H1 (cell line): ENCODE measurements around the gene CTU1. TPM values are rescaled to one million over a fixed set of nuclear protein-coding genes. Genes with fewer than 3 reads are reported as not detected.

Experiments used
- CTCF ChIA-PET: fragments of 300-600 bp; sonication (Branson Sonifier 250); formaldehyde crosslinking; loops from one replicate; lab custom pipeline; 2021; ENCODE audit not compliant: partially characterized antibody; lab: Charles Lee
- POLR2A ChIA-PET: fragments of 300-600 bp; sonication (Branson Sonifier 250); formaldehyde crosslinking; loops from one replicate; lab custom pipeline; 2021; ENCODE audit warnings: inconsistent platforms; ENCODE audit not compliant: partially characterized antibody; lab: Charles Lee
- DNase-seq, 2 experiments: peaks; one replicate each; pipeline versions ENCODE4 v3.0.0 to v3.0.0-alpha.2; 2010 to 2022; ENCODE audit warnings: low spot score in 2 of 2, low read depth in 1 of 2, mixed read lengths in 1 of 2
- FAIRE-seq: peaks from 2 replicates; lab custom pipeline; 2011; peaks lifted over from hg19 to GRCh38; lab: Jason Lieb, UNC
- H2AFZ ChIP-seq: 2 replicates; pipeline ENCODE4 v1.8.1; 2012; ENCODE audit warnings: low read length, inconsistent platforms
- H2AK5ac ChIP-seq: 2 replicates; pipeline ENCODE4 v1.6.1; 2013; ENCODE audit warnings: low read depth, low read length
- H2BK120ac ChIP-seq: replicated peaks from 2 replicates; pipeline ENCODE3; 2013; ENCODE audit warnings: low read depth, low read length, inconsistent platforms
- H2BK12ac ChIP-seq: 2 replicates; pipeline ENCODE4 v1.6.1; 2013; ENCODE audit warnings: low read depth, low read length
- H2BK15ac ChIP-seq: 2 replicates; pipeline ENCODE4 v1.6.1; 2013; ENCODE audit warnings: low read length
- H2BK20ac ChIP-seq: 2 replicates; pipeline ENCODE4 v1.6.1; 2013; ENCODE audit warnings: low read length
- H2BK5ac ChIP-seq: 2 replicates; pipeline ENCODE4 v1.6.1; 2013; ENCODE audit warnings: low read depth, low read length
- H3K14ac ChIP-seq: 2 replicates; pipeline ENCODE4 v1.6.1; 2013; ENCODE audit warnings: inconsistent platforms; ENCODE audit not compliant: insufficient read length
- H3K18ac ChIP-seq: 2 replicates; pipeline ENCODE4 v1.6.1; 2013; ENCODE audit warnings: low read length; ENCODE audit errors: extremely low read depth
- H3K23ac ChIP-seq: 2 replicates; pipeline ENCODE4 v1.6.1; 2013; ENCODE audit warnings: inconsistent platforms; ENCODE audit not compliant: insufficient read length
- H3K23me2 ChIP-seq: 2 replicates; pipeline ENCODE4 v1.6.1; 2013; ENCODE audit warnings: low read depth, low read length
- H3K27ac ChIP-seq: 2 replicates; pipeline ENCODE4 v1.6.1; 2011; ENCODE audit warnings: low read depth, low read length, inconsistent platforms
- H3K27me3 ChIP-seq, 4 experiments: replicated peaks in 1 of 4; 1 replicate in 1 of 4; 2 replicates in 3 of 4; pipeline versions ENCODE4 v1.6.1 to v1.8.1; 2011 to 2013; ENCODE audit warnings: low read length in 3 of 4, mild to moderate bottlenecking in 3 of 4, inconsistent platforms in 2 of 4, mixed read lengths in 2 of 4, moderate library complexity in 1 of 4; ENCODE audit not compliant: control insufficient read depth in 3 of 4, insufficient read depth in 3 of 4; ENCODE audit errors: extremely low read depth in 1 of 4
- H3K36me3 ChIP-seq, 4 experiments: 2 replicates each; pipeline versions ENCODE4 v1.6.1 to v1.8.1; 2011 to 2013; ENCODE audit warnings: mild to moderate bottlenecking in 4 of 4, low read length in 3 of 4, moderate library complexity in 2 of 4, control low read depth in 1 of 4, inconsistent platforms in 1 of 4; ENCODE audit not compliant: insufficient read depth in 4 of 4, control insufficient read depth in 2 of 4
- H3K4ac ChIP-seq: replicated peaks from 2 replicates; pipeline ENCODE3; 2013; ENCODE audit warnings: low read length, low read depth, mixed read lengths, inconsistent platforms; ENCODE audit not compliant: insufficient read length
- H3K4me1 ChIP-seq, 4 experiments: replicated peaks in 1 of 4; 1 replicate in 1 of 4; 2 replicates in 3 of 4; pipeline versions ENCODE4 v1.6.1 to v1.8.1; 2011 to 2013; ENCODE audit warnings: low read length in 3 of 4, inconsistent platforms in 2 of 4, mixed read lengths in 1 of 4; ENCODE audit not compliant: insufficient read depth in 4 of 4, control insufficient read depth in 3 of 4
- H3K4me2 ChIP-seq, 2 experiments: 2 replicates each; pipeline versions ENCODE4 v1.6.1 to v1.8.1; 2011 to 2013; ENCODE audit warnings: low read depth in 2 of 2, low read length in 2 of 2, control low read depth in 1 of 2, inconsistent platforms in 1 of 2, mild to moderate bottlenecking in 1 of 2; ENCODE audit not compliant: insufficient read depth in 1 of 2
- H3K4me3 ChIP-seq, 4 experiments: fragments of 200-600, 300-600 bp in 1 of 4; sonication (generic), shearing (Covaris generic), sonication (Bioruptor Twin) in 1 of 4; 2 replicates each; pipeline versions ENCODE4 v1.5.1 to v1.8.1; 2011 to 2016; ENCODE audit warnings: low read length in 4 of 4, low read depth in 3 of 4, control low read depth in 2 of 4, inconsistent platforms in 2 of 4, mild to moderate bottlenecking in 2 of 4, mixed read lengths in 1 of 4, moderate library complexity in 1 of 4; ENCODE audit not compliant: insufficient read depth in 2 of 4; ENCODE audit errors: extremely low read depth in 1 of 4
- H3K56ac ChIP-seq: replicated peaks from 2 replicates; pipeline ENCODE3; 2013; ENCODE audit warnings: low read depth, mild to moderate bottlenecking, mixed read lengths, low read length, inconsistent platforms; ENCODE audit not compliant: insufficient read length
- H3K79me1 ChIP-seq: 2 replicates; pipeline ENCODE4 v1.6.1; 2013; ENCODE audit warnings: low read depth, low read length, control low read depth
- H3K79me2 ChIP-seq, 2 experiments: 2 replicates each; pipeline versions ENCODE4 v1.6.1 to v1.8.1; 2012 to 2013; ENCODE audit warnings: low read length in 2 of 2, mild to moderate bottlenecking in 2 of 2, inconsistent platforms in 1 of 2; ENCODE audit not compliant: insufficient read depth in 2 of 2, control insufficient read depth in 1 of 2
- H3K9ac ChIP-seq, 4 experiments: replicated peaks in 1 of 4; 1 replicate in 1 of 4; 2 replicates in 3 of 4; pipeline versions ENCODE4 v1.6.1 to v1.8.1; 2011 to 2013; ENCODE audit warnings: low read depth in 3 of 4, low read length in 3 of 4, control low read depth in 2 of 4, mild to moderate bottlenecking in 2 of 4, moderate library complexity in 2 of 4, inconsistent platforms in 1 of 4; ENCODE audit errors: extremely low read depth in 1 of 4
- H3K9me3 ChIP-seq, 2 experiments: 2 replicates each; pipeline versions ENCODE4 v1.6.1 to v1.8.1; 2012 to 2013; ENCODE audit warnings: mild to moderate bottlenecking in 2 of 2, moderate library complexity in 2 of 2, control low read depth in 1 of 2, inconsistent platforms in 1 of 2, low read depth in 1 of 2, low read length in 1 of 2, mixed read lengths in 1 of 2; ENCODE audit not compliant: insufficient read depth in 2 of 2
- H4K20me1 ChIP-seq, 2 experiments: replicated peaks in 1 of 2; 2 replicates each; pipeline versions ENCODE3 to v1.8.1; 2011 to 2013; ENCODE audit warnings: inconsistent platforms in 2 of 2, low read length in 2 of 2, mild to moderate bottlenecking in 1 of 2; ENCODE audit not compliant: insufficient read depth in 2 of 2, control insufficient read depth in 1 of 2
- H4K5ac ChIP-seq: 2 replicates; pipeline ENCODE4 v1.6.1; 2013; ENCODE audit warnings: low read length, low read depth, mixed read lengths, inconsistent platforms; ENCODE audit not compliant: insufficient read length
- H4K8ac ChIP-seq: 2 replicates; pipeline ENCODE4 v1.8.0; 2013; ENCODE audit warnings: mild to moderate bottlenecking, moderate library complexity, low read length, inconsistent platforms; ENCODE audit not compliant: insufficient read depth; ENCODE audit errors: extremely low read depth
- H4K91ac ChIP-seq: replicated peaks from 2 replicates; pipeline ENCODE3; 2013; ENCODE audit warnings: low read length, mixed read lengths, inconsistent platforms; ENCODE audit not compliant: insufficient read length
- JUND ChIP-seq: IDR thresholded peaks from 2 replicates; pipeline ENCODE4 v1.6.1; 2011; ENCODE audit warnings: mild to moderate bottlenecking, improper control_type of control experiment, low read length
- POU5F1 ChIP-seq: IDR thresholded peaks from 2 replicates; pipeline ENCODE4 v1.6.1; 2011; ENCODE audit warnings: low read depth, mild to moderate bottlenecking, low read length, moderate library complexity
- YY1 ChIP-seq: IDR thresholded peaks from 2 replicates; pipeline ENCODE4 v1.6.1; 2011; ENCODE audit warnings: low read depth, mild to moderate bottlenecking, low read length
- WGBS, 2 experiments: shearing (Covaris generic) in 1 of 2; methylation state at CpG; one replicate each; pipeline versions ENCODE4 v1.1.6 to v1.1.7; 2013 to 2015; ENCODE audit warnings: low lambda C conversion rate in 2 of 2, mixed read lengths in 2 of 2, inconsistent platforms in 1 of 2, low coverage in 1 of 2, missing lambda C conversion rate in 1 of 2; ENCODE audit not compliant: insufficient replicate concordance in 2 of 2, insufficient coverage in 1 of 2, insufficient read length in 1 of 2; ENCODE audit errors: extremely low coverage in 1 of 2, missing lambda C conversion rate in 1 of 2; 5-methylcytosine and 5-hydroxymethylcytosine counted together
- polyA plus RNA-seq, 7 experiments: library from polyadenylated mRNA; depleted of rRNA in 3 of 7; stranded (reverse) in 5 of 7; unstranded in 2 of 7; fragments of >200 nt in 5 of 7; fragments of 200-250 nt in 2 of 7; gene quantifications; 1 replicate in 5 of 7; 2 replicates in 1 of 7; 4 replicates in 1 of 7; pipeline versions ENCODE4 v1.2.1 to v1.2.3, GENCODE V29; 2011 to 2013; ENCODE audit warnings: missing spikeins in 2 of 7, mixed read lengths in 2 of 7
- total RNA-seq: library from RNA; stranded (reverse); fragmentation: NEBNext Ultra II Directional; extraction: Animal tissue kit (Norgen Biotek cat#: 25700); gene quantifications from 2 replicates; pipeline ENCODE4 v1.2.1, GENCODE V29; 2021

CTU1 gene
- total and polyA plus RNA-seq, 2 of the 8 experiments (the other 6 are each of a cell fraction or from before 2014, with no cell fraction given), result 4.6 to 7.2 TPM

GRCh38 chr19:51096473-51097165 is 11.6 kb downstream of the CTU1 start:
- no peak overlapping the region for H2AK5ac ChIP-seq
- no peak overlapping the region for H2AFZ ChIP-seq
- no peak overlapping the region for H2BK5ac ChIP-seq
- H4K8ac ChIP-seq, result no peak overlapping the region
- H3K23ac ChIP-seq, result no peak overlapping the region
- no peak overlapping the region for H3K4me3 ChIP-seq
- peaks cover 2 to 3% of the 10 kb centered on the region in 2 experiments for H4K20me1 ChIP-seq
- H3K14ac ChIP-seq, result no peak overlapping the region
- H3K56ac ChIP-seq, result no peak overlapping the region
- FAIRE-seq (no peak), DNase-seq (no peak)
- H3K18ac ChIP-seq, result no peak overlapping the region
- no peak overlapping the region for H2BK12ac ChIP-seq
- H3K79me1 ChIP-seq, result peaks cover 3% of the 10 kb centered on the region; the same call in 1 of the 2 replicates
- H3K27me3 ChIP-seq, result no peaks in the 10 kb centered on the region; a peak in 1 of 7 replicates
- H3K27ac ChIP-seq, result no peak overlapping the region
- no peak overlapping the region for H4K5ac ChIP-seq
- no peak overlapping the region for H2BK20ac ChIP-seq
- ChIA-PET CTCF (interaction anchor here (0.7 to 8.3 kb wide), 52 partner anchors 8 to 1151 kb away, joined by 3 to 269 read pairs (median 4); partner anchors contain the start of genes KLK10, KLK11, KLK13 and KLK8), POLR2A (interaction anchor here (0.7 to 1.6 kb wide), 9 partner anchors 12 to 304 kb away, joined by 3 to 5 read pairs (median 4); partner anchors contain the start of genes CTU1, KLK10 and KLK11)
- H3K4me1 ChIP-seq, result peaks cover 0 to 6% (median 2%) of the 10 kb centered on the region in 4 experiments; a peak in 4 of 7 replicates
- no peaks in the 10 kb centered on the region for H3K36me3 ChIP-seq
- H3K4me2 ChIP-seq, result no peak overlapping the region
- H3K4ac ChIP-seq, result no peak overlapping the region
- no peaks in the 10 kb centered on the region for H3K9me3 ChIP-seq
- H2BK15ac ChIP-seq, result no peak overlapping the region
- H4K91ac ChIP-seq, result no peak overlapping the region
- no peaks in the 10 kb centered on the region for H3K23me2 ChIP-seq
- no peak overlapping the region for H2BK120ac ChIP-seq
- no peak overlapping the region for H3K9ac ChIP-seq
- H3K79me2 ChIP-seq, result no peaks in the 10 kb centered on the region
- WGBS, 2 experiments, result 83% methylated on average over 6 of the region's 6 CpGs; no CpG with 5 or more reads in 1 of the 2 experiments
- TF ChIP-seq POU5F1 (no peak), JUND (no peak), YY1 (no peak)
